SKM-1 treated with dmso at 0.1 percent for 144 hours (cell line): ENCODE measurements around the gene NECTIN2.
"Not testable (repeated sequence)": the region's sequence is repeated elsewhere in the genome, so short reads cannot be mapped to it uniquely, and the experiment has no call there.

Experiments used
- DNase-seq: peaks from one replicate; lab custom pipeline; 2025; ENCODE audit not compliant: unreplicated experiment; lab: John Stamatoyannopoulos, UW

The NECTIN2 gene

DNA sequence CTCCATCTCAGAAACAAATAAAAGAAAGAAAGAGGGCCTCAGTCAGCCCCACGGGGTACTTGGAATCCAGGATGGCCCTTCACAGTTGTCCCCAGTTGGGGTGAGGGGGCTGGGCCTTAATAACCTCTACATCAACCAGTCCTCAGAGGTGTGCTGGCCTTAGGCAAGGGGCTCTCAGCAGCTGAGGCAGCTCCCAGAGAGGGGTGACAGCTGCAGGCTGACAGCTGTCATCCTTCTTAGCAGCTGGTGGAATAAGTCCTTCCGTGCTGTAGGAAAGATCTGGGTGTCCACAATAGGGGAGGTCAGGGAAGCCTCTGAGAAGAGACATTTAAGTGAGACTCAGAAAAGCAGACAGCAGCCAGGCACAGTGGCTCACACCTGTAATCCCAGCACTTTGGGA lies 29.8 kb upstream of the NECTIN2 start:
- no peak for DNase-seq

GRCh38 chr19:44817725-44818465 lies 28.2 kb upstream of the NECTIN2 start:
- no peak for DNase-seq

DNA sequence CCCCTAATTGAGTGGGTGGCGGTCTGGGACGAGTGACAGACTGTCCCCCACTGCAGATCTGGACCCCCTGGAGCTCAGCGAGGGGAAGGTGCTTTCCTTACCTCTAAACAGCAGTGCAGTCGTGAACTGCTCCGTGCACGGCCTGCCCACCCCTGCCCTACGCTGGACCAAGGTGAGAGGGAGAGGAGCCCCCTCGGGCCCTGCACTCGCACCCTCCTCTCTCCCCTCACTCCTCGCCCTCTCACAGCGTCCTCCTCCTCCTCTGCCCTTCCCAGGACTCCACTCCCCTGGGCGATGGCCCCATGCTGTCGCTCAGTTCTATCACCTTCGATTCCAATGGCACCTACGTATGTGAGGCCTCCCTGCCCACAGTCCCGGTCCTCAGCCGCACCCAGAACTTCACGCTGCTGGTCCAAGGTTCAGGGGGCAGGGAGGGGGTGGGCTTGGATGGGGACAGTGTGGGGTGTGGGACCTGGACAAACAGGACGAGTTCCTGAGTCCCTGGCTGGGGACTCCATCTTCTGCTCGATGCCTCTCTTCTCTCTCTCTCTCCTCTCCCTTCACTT lies 27.5 kb upstream of the NECTIN2 start:
- DNase-seq: no peak

- DNase-seq: no peak
Observed at GRCh38 chr19:44819246-44819832, 26.8 kb upstream of the NECTIN2 start.

- no peak for DNase-seq
Observed at GRCh38 chr19:44820648-44821609, 25.2 kb upstream of the NECTIN2 start.

DNA sequence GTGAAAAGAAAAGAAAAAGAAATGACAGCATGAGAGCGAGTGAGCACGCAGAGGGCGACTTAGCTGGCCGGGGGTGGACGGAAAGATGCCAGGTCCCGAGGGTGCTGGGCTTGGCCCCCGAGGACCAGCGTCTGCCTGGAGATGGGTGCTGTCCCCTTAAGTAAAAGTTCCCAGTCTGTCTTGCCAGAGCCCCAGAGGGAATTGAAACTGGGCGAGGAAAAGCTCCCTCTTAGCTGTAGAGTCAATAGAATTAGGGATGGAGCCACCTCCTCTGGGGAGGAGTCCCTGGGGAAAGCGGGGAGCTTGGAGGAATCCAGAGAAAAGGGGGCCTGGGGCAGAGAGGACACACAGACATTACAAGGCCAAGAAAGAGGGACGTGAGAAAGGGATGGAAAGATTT lies 23.9 kb upstream of the NECTIN2 start:
- DNase-seq: no peak

DNA sequence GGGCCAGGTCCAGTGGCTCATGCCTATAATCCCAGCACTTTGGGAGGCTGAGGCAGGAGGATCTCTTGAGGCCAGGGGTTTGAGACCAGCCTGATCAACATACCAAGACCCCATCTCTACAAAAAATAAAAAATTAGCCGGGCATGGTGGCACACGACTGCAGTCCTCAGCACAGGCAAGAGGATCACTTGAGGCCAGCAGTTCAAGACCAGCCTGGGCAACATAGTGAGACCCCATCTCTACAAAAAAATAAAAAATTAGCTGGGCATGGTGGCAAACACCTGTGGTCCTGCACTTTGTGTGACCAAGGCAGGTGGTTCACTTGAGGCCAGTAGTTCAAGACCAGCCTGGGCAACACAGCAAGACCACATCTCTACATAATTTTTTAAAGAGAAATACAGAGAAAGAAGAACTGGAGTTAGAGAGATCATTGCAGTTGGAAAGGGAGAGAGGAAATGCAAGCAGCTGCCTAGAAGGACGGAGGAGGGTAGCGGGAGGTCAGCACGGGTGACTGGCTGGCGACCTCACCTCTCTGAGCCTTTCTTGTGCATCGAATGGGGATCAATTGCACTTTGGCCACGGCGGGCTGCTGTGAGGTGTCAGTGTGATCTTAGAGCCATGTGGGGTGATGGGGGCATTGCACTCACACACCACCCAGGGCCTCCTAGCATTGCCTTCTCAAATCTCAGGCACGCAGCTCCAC lies 23.3 kb upstream of the NECTIN2 start:
- DNase-seq: no peak

DNA sequence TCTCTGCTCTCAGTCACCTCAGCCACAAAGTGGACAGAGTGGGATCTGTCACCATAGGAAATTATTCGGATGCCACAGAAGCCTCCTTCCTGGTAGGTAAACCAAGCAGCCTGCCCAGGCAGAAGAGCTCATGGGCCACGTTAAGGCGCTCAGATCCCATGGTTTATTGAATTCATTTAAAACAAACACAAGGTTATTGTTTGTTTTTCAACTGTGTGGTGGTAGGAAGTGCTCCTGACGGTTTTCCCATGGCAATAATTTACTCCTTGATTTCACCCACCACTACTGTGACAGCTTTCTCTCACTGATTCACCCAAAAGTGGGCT lies 22.8 kb upstream of the NECTIN2 start:
- DNase-seq: no peak

DNA sequence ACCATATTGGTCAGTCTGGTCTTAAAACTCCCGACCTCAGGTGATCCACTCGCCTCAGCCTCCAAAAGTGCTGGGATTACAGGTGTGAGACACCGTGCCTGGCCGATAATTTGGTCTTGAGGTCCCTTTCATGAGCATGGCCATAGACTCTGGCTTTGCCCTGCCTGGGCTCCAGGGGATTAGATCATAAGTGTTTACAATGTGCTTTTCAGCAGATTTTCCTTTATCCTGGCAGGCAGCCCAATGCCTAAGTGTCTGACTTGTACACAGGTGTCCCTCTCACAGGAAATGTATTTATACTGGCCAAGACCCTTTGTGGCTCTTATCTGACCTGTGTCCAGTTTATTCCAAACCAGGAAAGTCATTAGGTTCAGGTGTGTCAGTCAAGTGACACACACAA lies 21.3 kb upstream of the NECTIN2 start:
- DNase-seq: no peak

DNA sequence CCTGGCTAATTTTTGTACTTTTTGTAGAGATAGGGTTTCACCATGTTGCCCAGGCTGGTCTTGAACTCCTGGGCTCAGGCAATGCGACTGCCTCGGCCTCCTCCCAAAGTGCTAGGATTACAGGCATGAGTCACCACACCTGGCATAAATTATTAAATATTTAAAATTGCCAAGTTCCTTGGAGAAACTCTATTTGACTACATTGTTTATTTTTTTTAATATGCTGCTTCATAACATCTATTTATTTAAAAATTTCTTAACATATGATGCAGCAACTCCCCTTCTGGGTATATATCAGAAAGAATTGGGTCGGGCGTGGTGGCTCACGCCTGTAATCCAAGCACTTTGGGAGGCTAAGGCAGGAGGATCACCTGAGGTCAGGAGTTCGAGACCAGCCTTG lies 13.2 kb upstream of the NECTIN2 start:
- not testable (repeated sequence) for DNase-seq

- DNase-seq: not testable (repeated sequence)
Observed at GRCh38 chr19:44834399-44834798, 11.7 kb upstream of the NECTIN2 start.

- no peak for DNase-seq
Observed at GRCh38 chr19:44839276-44839675, 6.8 kb upstream of the NECTIN2 start.

DNA sequence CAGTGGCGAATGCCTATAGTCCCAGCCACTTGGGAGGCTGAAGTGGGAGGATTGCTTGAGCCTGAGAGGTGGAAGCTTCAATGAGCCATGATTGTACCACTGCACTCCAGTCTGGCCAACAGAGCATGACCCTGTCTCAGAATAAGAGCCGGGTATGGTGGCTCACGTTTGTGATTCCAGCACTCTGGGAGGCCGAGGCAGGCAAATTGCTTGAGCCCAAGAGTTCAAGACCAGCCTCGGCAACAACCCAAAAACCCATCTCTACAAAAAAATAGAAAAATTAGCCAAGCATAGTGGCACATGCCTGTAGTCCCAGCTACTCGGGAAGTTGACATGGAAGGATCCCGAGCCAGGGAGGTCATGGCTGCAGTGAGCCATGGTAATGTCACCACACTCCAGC lies 5.3 kb upstream of the NECTIN2 start:
- no peak for DNase-seq

- no peak for DNase-seq
Observed at GRCh38 chr19:44841231-44841630, 4.9 kb upstream of the NECTIN2 start.

DNA sequence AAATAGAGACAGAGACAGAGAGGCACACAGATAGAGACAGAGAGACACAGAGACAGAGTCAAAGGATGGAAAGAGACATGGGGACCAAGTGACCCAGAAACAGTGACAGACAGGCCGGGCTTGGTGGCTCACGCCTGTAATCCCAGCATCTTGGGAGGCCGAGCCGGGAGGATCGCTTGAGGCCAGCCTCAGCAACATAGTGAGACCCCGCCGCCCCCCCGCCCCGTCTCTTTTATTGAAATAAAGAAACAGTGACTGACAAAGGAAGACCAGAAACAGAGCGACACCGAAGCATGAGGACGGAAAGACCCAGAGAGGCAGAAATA lies 848 bp upstream of the NECTIN2 start:
- no peak for DNase-seq

GRCh38 chr19:44846455-44847143 lies 502 bp downstream of the NECTIN2 start:
- DNase-seq: no peak

DNA sequence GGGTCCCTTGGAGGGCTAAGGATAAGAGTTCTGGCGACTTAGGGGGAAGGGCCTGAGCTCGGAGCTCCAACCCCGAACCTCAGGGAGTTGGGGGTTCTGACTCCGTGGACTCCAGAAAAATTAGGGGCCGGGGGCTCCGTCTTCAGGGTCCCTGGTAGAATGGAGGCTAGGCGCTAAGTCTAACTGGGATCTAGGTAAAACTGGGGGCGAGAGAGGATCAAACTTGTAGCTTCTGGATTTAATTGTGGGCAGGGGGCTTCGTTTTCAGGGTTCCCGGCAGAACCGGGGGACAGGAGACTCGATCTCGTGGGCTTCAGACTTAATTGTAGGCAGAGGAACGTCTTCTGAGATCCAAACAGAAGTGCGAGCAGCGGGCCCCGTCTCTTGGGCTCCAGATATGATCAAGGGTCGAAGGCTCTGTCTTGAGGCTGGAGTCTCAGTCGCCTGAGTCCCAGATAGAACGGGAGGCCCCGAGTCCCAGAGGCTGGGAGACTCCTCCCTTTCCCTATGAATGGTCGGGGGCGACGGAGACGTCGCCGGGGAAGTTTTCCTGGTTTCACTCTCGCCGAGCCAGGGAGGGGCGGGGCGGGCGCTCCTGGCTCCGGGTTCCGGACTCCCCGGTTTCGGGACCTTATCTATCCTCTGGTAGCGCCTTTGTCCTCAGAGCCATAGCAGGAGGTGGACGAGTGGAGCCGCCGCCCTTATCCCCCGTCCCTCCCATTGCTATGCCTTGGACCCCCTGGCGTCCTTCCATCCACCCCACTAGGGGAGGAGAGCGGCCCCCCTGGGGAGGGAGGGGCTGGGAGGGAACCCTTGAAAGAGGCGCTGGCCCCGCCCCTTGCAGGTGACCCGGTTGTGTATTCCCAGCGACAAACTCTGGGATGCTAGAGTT lies 1.3 kb downstream of the NECTIN2 start:
- DNase-seq: no peak

DNA sequence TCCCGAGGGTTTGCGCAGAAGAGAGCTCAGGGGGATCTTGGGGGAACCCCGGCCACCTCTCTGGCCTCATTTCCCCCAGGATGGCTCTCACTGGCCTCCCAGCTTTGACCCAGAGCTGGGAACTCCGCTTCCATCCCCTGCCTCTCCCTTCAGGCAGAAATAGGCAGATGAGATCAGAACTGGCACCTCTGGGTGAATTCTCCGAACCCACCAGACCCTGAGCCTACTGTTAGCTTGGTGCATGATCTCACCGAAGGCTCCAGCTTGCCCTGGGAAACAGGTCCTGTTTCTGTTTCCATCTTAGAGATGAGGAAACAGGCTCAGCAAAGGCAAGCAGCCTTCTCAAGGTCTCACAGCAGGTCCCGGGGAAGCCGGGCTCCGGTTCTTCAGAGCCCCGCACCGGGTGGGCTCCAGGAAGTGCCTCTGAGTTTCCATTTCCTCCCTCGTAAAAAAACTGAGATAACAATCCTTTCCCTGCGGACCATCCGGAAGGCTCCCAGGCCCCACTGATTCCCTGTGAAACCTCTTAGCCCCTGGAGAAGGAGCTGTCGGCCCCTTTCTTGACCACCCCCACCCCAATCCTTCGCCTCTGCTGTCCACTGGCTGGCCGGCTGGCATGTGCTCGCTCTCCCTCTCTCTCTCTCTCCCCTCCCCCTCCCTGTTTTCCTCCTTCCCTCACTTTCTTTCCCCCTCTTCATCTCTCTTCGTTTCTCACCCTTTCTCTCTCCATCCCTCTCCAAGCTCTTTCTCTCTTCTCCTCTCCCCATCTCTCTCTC lies 2.1 kb downstream of the NECTIN2 start:
- DNase-seq: no peak
